Measurements from ENCODE around the gene BAIAP2L2.

GRCh38 chr22:38153821-38154562, 43.5 kb upstream of the BAIAP2L2 start:
- no peak for TF ChIP-seq POLR2A (IDR thresholded peaks at IDR 0.05)
- TF ChIP-seq CTCF (IDR thresholded peaks at IDR 0.05), result no peak
- TF ChIP-seq EP300 (IDR thresholded peaks at IDR 0.05), result no peak
